IPS-NIHi11 (cell line): ENCODE results near the gene SRCAP.

Experiments used
- DNase-seq: peaks from one replicate; pipeline ENCODE4 v3.0.0; 2012; ENCODE audit warnings: mixed read lengths, low spot score

SRCAP gene

DNA sequence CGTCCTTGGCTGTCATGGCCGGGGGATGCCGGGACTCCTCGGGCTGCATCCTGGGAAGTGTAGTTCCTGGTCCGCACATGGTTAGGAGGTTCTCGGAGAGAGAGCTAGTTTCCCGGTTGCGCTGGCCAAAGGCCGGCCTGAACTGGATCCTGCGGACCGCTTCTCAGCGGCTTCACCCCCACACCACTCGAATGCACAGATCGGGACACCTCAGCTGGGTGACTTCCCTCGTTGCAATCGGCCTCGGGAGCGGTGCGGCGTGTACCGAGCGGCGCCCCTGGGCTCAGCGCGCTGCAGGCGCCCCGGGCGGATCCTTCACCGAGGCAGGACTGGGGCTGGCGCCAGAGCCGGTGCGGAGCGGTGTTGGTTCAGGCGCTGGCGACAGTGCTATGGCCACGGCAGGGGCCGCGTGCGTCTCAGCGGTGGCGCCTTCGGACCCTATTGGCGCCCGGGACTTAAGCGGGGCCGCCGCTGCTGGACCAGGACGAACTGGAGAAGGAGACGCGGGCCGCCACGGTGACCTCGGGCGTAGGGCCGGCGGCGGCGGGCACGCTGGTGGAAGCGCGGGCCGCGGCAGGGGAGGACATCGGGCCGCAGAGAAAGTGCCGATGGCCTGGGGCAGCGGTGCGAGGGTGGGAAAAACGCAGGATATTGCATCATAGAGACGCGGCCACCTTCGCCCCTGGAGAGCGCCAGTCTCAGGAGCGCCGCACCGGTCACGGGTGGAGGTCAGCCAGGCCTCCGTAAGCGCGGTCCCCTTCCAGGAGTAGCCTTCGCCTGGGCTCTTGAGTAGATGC is 76.6 kb downstream of the SRCAP start:
- peak; percentile 98 for DNase-seq

DNA sequence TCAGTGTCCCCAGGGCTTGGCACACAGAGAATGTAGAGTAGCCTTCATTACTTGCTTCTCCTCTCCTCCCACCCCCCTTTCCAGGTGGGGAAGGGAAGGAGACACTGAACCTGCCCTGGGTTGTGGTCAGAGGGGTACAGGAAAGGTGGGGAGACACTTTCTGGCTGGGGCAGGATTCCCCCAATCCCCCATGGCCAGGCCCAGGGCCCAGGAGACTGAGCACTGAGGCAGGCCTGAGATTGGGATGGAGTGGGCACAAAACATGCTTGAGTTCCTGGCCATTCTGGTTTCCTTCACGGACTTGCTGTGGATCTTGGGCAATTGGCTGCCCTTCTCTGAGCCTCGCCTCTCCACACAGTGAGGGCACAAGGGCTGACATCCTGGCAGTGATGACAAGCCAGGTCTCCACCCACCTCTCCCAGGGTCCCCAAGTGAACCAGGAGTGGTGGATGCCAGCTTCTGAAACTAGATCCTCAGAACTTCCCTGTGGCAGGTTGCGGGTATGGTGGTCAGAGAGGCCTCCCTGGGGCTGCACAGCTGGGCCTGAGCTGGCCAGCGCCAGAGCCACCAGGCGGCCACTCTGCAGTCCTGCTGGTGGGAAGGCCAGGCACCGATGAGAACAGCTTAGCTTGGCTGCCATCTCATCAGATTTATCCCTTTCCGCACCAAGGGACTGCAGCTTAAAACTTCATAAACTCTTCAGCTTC is 78.8 kb downstream of the SRCAP start:
- no peak for DNase-seq

DNA sequence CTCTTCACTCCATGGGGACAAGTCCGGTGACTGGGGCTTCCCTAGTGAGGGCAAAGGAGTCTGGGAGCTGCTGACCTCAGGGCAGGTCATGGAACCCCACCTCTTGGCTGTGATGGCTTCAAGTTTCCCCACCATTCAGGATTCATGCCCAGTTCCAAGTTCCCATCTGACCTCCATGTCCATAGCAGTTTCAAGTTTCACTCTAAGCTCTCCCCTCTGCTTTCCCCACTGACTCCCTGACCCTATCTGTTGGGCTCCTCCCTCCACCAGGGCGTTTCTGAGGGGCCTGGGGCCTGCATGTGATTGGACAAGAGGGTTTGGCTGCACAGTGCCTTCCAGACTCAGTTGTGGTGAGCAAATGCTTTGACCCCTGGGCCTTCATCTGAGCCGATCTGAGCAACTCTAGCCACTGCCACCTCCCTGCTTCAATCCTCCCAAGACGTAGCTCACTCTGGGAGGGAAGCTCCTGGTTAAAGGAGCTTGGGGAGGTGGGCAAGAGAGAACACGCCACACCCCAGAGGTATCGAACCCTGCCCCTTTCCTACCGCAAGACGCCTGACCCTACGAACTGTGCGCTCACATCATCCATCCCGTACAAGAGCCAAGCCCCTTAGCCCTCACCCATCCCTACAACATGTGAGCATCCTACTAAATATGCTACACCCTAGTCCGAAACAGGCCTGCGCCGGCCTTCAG is 79.7 kb downstream of the SRCAP start:
- DNase-seq, result peak; percentile 51

DNA sequence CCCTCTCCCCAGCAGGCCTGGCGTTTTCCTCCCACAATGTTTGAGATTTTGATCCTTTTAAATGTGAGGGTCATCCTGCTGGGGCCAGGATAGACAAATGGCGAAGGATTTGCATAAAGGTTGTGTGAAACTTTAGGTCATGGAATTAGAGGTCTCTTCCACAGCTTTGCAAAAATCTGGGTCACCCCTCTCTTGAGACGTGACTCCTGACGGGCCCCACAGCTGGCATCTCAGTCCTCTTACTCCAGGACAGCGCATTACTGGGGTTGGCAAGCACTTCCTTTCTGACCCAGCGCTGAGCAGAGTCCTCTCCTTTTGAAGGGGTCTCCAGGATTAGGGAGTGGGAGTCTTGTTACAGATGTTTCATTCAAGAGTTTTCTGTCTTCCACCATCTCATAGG is 80.6 kb downstream of the SRCAP start:
- no peak for DNase-seq

DNA sequence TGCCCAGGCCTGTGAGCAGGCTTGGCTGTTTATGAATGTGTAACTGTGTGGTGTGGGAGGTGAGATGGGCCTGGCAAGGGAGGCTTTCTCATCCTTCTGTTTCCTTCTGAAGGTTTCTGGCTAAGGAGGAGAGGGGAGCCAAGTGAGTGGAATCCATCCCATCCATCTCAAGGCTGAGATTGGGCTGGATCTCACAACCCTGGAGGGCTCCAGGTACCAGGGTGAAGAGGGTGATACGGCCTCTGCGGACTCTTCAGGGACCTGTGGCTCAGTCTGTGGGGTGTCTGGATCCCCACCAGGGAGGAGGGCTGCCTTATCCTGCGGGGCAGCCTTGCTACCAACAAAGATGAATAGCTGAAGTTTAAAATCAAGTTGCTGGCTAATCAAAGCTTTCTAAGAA is 81.0 kb downstream of the SRCAP start:
- DNase-seq, result no peak

DNA sequence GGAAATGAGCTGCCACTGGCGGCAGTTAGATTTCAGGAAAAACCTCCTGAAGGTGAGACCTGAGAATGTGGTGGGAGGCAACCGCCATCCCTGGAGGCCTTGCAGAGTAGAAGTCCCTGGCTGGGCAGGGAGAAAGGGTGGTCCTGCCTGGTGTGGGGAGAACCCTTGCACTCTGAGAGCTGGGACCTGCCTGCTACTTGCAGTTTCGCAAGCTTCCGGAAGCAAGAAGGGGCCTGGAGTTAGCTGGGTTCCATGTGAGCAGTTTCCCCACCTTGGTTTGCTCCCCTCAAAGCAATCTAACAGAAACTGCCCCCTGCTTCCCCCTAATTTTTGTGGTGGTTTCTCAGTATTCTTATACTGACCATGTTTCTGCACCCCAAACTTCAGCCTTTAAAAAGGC is 81.6 kb downstream of the SRCAP start:
- no peak for DNase-seq

DNA sequence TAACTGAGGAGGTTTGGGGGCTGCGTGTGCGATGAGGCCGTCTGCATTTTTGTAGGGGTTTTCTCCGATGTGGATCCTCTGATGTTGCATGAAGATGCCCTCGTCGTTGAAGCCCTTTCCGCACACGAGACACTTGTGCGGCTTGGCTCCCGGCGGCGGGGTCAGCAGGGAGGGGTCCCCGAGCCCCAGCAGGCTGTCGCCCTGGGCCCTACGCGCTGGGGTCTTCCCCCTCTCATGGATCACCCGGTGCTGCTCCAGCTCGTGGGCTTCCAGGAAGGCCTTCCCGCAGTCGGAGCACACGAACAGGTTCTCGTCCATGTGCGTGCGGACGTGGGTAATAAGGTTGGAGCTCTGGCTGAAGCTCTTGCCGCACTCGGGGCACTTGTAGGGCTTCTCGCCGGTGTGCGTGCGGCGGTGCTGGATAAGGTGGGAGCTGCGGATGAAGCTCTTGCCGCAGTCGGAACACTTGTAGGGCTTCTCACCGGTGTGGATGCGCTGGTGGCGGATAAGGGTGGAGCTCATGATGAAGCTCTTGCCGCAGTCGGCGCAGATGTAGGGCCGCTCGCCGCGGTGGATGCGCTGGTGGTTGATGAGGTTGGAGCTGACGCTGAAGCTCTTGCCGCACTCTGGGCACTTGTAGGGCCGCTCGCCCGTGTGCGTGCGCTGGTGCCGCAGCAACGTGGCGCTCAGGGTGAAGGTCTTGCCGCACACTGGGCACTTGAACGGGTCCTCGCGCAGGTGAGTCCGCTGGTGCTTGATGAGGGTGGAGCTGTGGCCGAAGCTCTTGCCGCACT is 83.7 kb downstream of the SRCAP start:
- DNase-seq, result no peak

DNA sequence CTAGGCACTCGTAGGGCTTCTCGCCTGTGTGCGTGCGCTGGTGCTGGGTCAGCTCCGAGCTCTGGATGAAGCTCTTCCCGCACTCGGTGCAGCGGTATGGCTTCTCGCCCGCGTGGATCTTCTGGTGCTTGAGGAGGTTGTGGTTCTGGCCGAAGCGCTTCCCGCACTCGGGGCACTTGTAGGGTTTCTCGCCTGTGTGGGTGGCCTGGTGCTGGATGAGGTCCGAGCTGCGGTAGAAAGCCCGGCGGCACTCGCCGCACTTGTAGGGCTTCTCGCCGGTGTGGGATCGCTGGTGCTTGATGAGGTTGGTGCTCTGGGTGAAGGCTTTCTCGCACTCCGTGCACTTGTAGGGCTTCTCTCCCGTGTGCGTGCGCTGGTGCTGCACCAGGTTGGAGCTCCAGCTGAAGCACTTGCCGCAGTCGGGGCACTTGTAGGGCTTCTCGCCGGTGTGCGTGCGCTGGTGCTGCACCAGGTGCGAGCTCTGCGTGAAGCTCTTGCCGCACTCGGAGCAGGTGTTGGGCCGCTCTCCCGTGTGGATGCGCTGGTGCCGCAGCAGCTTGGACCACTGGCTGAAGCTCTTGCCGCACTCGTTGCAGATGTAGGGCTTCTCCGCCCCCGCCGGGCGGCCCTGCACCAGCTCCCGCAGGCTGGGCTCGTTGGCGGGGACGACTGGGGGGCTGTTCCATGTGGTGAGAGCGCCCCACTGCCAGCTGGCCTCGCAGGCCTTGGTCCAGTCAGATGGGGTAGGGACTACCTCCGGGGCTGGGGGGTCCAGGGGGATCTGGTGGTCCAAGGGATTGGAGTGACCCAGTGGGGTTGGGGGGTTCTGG is 84.5 kb downstream of the SRCAP start:
- DNase-seq, result no peak

DNA sequence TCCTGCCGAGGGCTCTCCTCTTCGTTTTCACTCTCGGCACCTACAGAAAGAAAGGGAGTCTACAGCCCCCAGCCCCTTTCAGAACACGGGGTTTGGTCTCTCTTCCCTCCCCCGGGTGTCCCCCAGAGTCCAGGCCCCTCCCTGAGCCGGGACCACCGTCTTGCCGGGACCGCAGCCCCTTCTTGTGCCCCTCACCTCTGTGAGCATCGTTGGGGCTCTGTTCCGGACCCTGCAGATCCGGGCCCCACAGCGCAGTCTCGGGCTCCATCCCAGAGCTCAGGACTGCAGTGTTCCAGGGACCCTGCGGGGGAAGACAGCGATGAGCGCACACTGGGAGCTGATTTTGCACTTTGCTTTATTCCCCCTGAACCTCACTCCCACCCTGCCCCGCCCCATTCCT is 85.2 kb downstream of the SRCAP start:
- DNase-seq, result no peak

DNA sequence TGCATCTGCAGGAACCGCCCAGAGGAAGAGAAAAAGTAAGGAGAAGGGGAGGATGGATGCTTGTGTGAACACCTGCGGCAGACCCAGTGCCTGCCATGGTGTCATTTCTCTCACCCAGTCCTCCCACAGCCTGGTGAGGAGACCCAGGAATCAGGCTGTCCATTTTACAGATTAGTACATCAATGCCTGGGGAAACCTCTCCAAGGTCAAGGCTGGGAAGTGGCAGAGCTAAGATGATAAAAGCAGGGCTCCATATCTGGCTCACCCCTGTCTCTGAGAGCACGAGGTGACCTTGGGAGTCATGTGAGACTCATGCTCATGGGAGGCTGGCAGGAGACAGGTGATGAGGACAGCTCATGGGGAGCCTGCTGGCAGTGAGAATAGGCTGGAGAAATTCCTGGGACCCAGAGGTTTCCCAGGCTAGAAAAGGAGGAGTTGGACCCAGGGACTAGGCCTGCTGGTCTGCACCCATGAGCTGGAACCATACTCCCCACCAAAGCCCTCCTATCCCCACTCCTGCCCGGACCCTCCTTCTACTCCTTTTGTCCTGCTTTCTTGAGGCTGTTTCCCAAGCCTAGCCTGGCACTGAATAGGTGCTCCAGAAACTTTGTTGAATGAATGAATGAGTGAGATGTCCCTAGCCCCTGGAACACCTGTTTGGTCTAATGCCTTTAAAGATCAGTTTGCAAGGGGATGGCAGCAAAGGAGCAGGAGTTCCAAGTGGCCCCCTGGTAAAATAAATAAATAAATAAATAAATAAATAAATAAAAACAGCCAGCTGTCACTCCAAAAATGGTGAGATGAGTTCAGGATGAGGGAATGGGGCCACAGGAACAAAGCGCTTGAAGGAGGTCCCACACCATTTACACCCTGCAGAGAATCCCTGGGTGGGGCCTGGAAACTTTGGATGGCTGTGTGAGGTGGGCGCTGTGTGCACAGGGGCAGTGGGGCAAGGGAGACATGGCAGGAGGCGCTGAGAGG is 86.4 kb downstream of the SRCAP start:
- DNase-seq, result no peak

DNA sequence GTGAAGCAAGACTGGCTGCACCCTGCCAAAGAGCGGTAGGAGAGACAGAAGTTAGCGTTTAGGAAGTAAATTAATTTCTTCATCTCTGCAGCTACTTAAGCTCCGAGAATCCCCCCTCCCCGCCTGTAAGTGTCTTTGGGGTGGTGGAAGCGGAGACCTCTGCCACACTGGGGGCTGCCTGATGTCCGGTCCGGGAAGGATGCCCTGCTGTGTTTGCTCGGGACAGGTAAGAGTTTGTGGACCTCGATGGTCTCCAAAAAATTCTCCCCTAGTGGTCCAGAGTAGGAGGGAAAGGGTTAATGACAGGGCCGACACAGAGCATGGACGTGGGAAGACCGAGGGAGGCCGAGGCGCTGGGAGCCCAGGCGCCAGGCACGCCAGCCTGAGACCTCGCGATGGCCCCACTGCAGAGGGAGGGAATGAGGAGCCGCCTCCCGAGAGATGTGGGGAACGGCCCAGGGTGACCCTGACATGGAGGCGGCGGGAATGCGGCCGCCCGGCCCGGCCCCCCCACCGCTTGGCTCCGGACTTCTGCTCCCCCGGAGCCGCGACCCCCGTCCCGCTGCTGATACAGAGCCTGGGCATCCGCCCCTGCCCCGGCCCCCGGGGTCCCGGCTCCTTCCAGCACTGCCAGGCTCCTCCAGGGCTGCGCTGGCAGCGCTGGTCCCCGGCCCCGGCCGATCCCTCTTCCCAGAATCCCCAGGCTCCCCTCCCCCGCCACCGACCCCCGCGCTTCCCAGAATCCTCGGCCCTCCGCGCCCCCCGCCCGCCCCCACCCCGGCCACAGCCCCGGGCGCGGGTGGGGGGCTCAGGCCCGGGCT is 87.4 kb downstream of the SRCAP start:
- peak; percentile 87 for DNase-seq

DNA sequence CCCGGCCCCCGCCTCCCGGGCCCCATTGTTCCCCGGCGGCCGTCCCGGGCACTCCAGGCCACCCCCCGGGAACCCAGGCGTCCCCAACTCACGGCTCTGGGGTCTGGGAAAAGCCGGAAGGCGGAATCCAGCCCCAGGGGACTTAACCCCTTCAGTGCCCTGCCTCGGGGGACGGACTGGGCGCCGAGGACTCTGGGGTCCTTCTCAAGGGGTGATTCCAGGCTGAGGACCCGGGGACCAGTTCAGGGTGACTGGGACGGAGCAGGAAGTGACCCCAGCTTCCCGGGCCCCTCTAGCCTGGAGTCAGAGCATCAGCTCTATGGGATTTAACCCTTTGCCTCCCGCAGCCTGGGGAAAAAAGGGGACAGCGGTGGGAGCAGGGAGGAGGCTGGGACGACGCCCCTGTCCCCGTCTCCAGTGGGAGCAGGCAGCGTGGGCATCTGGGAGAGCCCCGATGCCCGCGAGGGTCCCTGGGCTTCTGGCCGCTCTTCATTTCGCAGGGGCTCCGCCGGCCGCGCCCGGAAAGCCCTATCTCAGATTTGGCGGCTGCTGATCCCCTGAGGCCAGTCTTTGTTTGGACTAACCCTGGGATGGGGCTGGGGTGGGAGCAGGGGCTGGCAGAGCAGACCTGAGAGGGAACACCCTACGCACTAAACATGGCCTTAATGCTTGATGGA is 88.1 kb downstream of the SRCAP start, which contains the start of gene ZNF629:
Gene ZNF629 (minus strand): TSS at position 270 of the 677 bp plus-strand sequence. CDS start 2,723 bp downstream, outside the sequence.
- peak; percentile 93 for DNase-seq

DNA sequence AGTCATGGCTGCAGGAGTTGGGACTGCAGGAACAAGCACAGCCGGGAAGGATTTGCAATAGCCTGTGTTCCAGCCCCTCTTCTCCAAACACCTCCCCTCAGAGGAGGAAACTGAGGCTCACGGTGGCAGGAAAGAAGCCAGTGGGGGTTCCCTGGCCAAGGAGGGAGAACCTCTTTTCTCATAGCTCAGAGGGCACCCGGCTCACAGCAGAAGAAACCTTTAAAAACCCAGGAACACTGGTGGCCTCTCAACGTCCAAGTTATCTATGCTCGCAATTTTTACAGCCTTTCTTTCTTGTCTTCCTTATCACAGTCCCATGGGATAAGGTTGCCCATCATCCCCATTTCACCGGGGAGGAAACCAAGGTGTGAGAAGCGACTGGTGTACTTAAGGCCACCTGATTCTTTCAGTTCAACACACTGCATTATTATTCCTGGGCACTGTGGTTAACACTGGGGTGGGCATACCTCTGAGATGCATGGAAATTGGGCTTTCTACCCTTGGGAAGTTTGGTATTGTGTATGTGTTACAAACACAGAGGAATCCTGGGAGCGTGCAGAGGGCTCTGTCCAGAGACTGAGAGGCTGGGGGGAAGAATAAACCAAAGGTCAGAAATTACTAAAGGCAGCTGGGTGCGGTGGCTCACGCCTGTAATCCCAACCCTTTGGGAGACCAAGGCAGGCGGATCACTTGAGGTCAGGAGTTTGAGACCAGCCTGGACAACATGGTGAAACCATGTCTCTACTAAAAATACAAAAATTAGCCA is 88.8 kb downstream of the SRCAP start:
- DNase-seq, result no peak
